GM18520 (cell line): Measurements from ENCODE around the gene ZNF473.

ENCODE experiments used
- ATAC-seq: cut with Tn5 transposase; IDR thresholded peaks from one replicate; pipeline ENCODE4 v1.9.1; 2021; ENCODE audit not compliant: unreplicated experiment

Gene ZNF473

DNA sequence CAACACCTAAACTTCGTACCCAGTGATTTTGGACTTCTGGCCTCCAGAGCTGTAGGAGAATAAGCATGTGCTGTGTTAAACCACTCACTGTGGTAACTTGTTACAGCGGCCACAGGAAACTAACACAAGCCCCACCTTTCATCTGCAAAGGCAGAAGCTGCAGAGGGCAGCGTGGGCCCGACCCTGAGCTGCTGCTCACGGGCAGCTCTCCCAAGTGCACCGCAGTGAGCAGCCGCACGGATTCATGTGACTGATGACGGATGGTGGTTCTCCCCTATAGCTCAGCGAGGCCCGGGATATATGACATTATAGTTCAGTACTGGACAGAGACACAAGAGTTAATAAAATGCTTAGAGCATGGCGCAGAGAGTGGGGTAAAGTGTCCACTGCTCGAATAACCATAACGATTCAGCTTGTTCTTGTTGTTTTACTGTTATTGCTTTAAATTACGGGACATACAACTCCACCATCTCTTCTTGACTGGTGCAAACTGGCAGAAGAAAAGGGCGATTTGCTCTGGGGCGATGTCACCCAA, 22.5 kb upstream of the ZNF473 start:
- no peak for ATAC-seq

DNA sequence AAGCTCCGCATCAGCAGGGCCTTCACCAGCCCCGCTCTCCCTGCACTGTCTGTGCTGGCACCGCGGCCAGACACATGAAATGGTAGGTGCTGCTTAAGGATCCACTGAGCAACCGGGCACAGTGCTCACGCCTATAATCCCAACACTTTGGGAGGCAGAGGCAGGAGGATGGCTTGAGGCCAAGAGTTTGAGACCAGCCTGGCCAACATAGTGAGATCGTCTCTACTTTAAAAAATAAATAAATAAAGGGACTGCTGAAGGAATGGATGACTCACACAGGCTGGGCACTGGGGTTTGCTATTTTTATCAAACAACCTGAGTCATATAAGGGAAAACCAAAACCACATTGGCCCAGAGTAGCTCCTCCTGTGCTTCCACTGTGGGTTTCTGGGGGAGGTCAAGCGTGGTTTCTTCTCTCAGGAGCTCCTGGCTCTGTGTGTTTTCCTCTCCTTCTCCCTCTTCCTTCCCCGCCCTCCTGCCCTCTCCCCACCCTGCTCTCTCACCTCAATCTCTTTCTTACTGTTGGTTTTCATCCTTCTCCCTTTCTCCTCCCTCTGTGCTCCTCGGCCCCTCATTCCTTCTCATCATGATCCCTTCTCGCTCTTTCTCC, 21.9 kb upstream of the ZNF473 start:
- no peak for ATAC-seq

- ATAC-seq, result no peak
These were observed 20.4 kb upstream of the ZNF473 start for GRCh38 chr19:50005428-50005827.

GRCh38 chr19:50007170-50007569, 18.6 kb upstream of the ZNF473 start:
- ATAC-seq, result no peak

DNA sequence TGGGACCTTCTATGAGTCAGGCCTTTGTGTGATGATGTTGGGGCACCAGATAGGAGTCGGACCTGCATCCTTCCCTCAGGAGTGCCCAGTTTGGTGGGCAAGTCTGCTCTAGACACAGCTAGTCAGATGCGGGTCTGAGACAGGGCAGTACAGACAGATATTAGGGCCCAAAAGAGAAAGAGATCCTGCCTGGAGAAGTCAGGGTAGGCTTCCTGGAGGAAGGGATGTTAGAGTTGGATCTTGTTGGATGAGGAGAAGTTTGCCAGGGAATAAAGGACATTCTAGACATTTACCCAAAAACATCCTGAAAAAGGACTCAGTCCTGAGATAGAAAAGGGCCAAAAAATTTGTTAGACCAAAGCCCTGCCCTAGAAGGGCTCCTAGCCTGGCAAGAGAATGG, 17.9 kb upstream of the ZNF473 start:
- ATAC-seq, result no peak

DNA sequence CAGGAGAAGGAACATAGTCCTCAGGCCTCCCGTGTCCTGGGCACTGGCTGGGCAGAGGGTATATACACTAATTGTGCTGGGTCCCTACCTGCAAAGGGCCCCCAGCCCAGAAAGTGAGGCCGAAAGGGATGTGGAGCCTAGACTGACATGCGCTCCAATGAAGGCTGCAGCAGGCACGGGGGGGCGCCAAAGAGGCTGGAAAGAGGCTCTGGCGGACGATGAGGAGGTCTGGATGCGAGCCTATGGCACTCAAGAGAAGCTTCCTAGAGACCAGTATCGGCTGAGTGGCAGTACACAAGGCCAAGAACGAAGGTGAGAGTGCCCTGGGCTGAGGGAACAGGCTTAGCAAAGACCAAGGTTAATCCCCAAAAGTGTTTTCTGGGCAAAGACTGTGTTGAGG, 17.3 kb upstream of the ZNF473 start:
- no peak for ATAC-seq

GRCh38 chr19:50016225-50016807, 9.5 kb upstream of the ZNF473 start:
- no peak for ATAC-seq

GRCh38 chr19:50020481-50020880, 5.3 kb upstream of the ZNF473 start:
- no peak for ATAC-seq

GRCh38 chr19:50022823-50023222, 3.0 kb upstream of the ZNF473 start:
- no peak for ATAC-seq

DNA sequence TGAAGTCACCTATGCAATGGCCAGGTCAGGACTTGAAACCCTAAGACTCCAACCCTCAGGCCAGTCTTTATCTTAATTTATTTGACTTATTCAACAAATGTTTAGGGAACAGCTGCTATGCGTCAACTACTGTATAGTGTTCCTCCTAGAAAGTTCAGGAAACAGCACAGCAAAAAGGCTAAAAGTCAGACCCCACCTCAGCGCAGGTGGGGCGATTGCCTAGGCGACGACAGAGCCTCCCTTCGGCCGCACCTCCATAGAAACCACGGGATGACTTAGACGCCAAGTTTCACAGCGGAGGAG, 1.1 kb upstream of the ZNF473 start:
- no peak for ATAC-seq

DNA sequence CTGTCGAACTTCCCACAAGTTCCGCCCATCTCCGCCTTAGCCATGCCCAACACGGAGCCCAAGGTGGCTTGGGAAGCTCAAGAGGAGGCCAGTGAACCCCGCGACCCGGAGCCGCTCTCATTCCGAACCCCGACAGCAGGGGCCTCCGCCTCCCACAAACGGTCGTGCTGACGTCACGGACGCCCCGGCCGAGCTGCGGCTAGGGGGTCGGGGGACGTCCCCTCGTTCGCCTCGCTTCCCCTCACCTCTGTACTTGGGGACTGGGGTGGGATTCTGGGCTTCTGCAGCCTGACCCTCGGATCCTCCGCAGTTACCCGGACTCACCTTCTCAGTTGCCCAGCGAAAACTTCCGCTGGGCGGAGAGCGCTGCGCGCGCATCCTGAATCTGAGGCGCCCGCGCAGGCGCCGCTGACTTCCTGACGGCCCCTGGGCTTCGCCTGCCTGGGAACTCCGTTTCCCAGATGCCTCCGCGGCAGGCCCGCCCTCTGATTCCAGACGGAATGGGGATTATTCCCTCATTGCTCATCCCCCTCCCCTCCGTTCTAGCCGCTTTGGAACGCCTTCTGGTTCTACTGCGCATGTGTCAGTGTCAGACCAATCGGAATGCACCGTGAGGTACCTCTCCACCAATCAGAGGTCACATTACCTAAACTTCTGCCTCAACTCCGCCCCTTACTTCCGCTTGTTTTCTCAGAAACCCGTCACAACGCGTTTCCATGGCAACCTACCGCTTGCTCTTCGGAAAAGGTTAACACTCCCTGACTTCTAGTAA, 597 bp upstream of the ZNF473 start, which contains the start of gene VRK3:
TSS of gene VRK3 (minus strand) at position 351 of the 772 bp plus-strand sequence. CDS start 9,210 bp downstream, outside the sequence.
- ATAC-seq, result peak; percentile 87

DNA sequence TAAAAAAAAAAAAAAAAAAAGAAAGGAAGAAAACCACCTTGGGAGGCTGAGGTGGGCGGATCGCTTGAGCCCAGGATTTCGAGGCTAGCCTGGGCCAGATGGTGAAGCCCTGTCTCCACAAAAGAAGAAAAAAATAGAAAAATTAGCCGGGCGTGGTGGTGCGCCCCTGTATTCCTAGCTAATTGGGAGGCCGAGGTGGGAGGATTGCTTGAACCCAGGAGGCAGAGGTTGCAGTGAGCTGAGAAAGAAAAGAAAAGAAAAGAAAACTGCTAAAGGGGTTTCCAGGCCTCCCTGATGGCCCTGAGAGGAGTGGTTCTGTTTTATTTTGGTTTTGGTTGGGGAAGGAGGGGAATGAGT, 723 bp downstream of the ZNF473 start:
- ATAC-seq, result no peak

- ATAC-seq, result no peak
These were observed 4.4 kb downstream of the ZNF473 start for GRCh38 chr19:50030225-50030624.

DNA sequence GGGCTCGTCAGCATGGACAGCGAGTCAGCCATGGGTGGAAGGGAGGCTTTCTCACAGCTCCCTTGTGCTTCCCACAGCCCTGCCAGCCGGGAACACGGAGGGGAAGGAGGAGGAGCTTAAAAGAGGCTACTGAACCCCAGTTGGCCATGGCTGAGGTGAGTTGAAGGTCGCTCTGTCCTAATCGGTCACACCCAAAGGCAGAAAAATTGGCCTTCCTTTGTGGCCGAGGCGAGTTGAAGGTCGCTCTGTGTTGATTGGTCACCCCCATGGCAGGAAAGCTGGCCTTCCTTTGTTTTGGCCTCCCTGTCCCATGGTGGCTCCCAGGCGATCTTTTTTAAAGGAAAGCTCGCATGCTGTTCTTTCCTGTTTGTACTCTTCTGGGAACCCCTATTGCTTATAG, 5.1 kb downstream of the ZNF473 start:
- ATAC-seq, result no peak

GRCh38 chr19:50036908-50037307, 11.1 kb downstream of the ZNF473 start:
- ATAC-seq, result no peak

DNA sequence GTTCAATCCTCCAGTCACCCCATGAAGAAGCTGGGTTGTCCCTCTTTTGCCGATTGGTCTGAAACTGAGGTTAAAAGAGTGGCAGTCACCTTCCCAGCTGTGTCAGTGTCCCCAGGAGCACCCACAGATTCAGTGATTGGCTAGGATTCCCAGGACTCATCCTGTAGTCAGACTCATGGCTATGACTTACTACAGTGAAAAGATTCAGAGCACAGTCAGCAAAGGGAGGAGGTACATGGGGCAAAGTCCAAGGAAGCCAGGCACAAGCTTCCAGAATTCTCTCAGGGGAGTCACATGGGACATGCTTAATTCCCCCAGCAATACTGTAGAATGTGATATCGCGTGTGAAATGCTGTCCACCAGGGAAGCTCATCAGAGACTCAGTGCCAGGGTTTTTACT, 14.2 kb downstream of the ZNF473 start:
- no peak for ATAC-seq

DNA sequence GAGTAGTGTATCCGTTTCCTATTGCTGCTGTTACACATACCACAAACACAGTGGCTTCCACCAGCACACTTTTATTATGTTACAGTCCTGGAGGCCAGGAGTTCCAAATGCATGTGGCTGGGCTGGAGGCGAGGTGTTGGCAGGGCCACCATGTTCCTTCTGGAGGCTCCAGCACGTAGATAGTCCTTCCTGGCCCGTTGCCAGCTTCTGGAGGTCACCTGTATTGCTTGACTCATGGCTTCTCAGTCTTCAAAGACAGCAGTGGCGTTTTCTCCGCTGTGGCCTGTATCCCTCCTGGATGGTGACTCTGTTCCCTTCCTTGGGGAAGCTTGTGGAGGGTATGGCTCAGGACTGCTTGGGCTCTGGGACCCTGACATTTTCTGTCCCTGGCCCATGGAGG, 15.2 kb downstream of the ZNF473 start:
- no peak for ATAC-seq

DNA sequence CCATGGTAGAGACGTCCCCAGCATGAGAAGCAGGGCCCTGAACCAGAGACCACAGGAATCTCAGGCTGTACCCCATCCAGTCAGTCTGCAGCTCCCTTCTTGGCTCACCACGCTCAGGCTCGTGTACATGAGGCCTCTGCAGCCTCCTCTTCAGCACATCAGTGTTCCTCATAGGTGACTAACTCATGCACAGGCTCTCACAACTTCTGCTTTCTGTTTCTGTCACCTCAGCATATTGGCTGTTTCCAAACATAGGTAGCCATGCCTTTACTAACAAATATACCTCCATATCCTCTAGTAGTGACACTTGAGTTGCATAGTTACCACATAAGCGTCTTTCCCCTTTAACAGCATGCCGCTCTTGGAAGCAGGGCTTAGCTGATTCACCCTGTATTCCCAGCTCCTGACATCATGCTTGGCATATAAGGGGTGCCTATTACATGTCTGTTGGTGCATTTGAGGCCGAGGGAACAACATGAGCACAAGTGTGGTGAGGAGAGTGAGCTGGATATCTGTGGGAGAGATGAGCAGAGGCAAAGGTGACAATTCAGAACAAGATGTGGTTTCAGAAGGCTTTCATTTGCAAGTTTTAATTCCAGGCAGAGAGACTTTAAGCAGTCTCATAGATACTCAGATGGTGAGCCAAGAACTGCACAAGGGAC, 16.7 kb downstream of the ZNF473 start:
- ATAC-seq, result no peak

DNA sequence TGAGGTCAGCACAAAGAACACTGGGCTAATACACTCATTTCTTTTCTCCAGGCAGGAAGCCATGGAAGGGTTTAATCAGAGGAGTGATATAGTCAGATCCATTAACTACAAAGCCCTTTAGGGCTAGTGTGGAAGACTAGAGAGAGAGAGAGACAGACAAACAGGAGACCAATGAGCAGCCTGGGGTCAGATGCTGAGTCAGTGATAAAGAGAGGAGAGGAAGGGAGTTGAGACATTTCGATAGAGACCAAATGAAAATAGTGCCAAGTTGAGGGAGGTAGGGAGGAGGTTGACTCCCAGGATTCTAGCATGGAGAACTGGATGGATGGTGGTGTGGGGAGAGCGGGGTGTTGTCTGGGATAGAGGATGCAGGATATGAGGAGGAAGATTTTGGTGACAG, 18.2 kb downstream of the ZNF473 start:
- ATAC-seq, result no peak

DNA sequence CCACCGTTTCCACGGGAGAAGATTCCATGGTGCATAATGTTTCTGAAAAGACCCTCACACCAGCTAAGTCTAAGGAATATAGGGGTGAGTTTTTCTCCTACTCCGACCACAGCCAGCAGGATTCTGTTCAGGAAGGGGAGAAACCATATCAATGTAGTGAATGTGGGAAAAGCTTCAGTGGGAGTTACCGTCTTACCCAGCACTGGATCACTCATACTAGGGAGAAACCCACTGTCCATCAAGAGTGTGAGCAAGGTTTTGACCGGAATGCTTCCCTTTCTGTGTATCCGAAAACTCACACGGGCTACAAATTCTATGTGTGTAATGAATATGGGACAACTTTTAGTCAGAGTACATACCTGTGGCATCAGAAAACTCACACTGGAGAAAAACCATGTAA, 19.1 kb downstream of the ZNF473 start:
- ATAC-seq, result no peak

DNA sequence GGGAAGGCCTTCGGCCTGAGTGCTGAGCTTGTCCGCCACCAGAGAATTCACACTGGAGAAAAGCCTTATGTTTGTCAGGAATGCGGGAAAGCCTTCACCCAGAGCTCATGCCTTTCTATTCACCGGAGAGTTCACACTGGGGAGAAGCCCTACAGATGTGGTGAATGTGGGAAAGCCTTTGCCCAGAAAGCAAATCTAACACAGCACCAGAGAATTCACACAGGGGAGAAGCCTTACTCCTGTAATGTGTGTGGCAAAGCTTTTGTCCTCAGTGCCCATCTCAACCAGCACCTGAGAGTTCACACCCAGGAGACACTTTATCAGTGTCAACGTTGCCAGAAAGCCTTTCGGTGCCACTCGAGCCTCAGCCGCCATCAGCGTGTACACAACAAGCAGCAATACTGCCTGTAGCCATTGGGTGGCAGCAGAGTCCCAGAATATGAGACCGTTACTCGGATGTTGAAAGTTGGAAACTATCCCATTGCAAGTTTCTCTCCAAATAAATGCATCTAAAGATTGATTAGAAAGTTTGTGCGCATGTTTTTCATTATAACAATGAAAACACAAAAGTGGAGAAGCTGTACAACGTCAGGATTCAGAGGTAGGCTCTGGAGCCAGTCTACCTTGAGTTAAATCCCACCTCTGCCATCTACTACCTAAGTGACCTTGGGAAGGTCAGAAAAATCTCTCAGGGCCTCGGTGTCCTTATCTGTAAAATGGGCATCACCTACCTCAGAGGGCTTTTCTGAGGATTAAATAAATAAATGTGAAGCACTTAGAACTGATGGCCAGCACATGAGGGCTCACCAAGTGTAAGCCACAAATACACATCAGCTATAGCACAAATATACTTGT, 21.1 kb downstream of the ZNF473 start:
- ATAC-seq, result no peak
